Hematopoietic multipotent progenitor cell (in vitro differentiated cells): ENCODE results near the gene CCSER2. TPM values are rescaled to one million over a fixed set of nuclear protein-coding genes. Genes with fewer than 3 reads are reported as not detected.

ENCODE experiments used
- total RNA-seq: library from RNA; depleted of rRNA; stranded (reverse); fragments of >200 nt; gene quantifications from one replicate; pipeline ENCODE4 v1.2.3, GENCODE V29; 2012

CCSER2 gene
- total RNA-seq, 1 donor = 5.4 TPM

Other genes starting within 250 kb of the CCSER2 start
- 85.6 TPM for gene GHITM, start 189.1 kb upstream of the CCSER2 start, total RNA-seq
- not detected for gene GPR15LG, start 154.8 kb upstream of the CCSER2 start, total RNA-seq
- gene CDHR1, start 134.1 kb upstream of the CCSER2 start, total RNA-seq = under 0.01 TPM
- not detected for gene LRIT2, start 103.0 kb upstream of the CCSER2 start, total RNA-seq
- gene LRIT1, start 87.0 kb upstream of the CCSER2 start, total RNA-seq = not detected
- not detected for gene RGR, start 83.5 kb upstream of the CCSER2 start, total RNA-seq